HCT116 (cell line): Measurements from ENCODE around the gene GRAMD4.

ENCODE experiments used
- ATF3 ChIP-seq: IDR thresholded peaks from 2 replicates; pipeline ENCODE4 v1.6.1; 2012
- EZH2phosphoT487 ChIP-seq: fragments of 200-600 bp; IDR thresholded peaks from 2 replicates; pipeline ENCODE4 v1.6.1; 2018; ENCODE audit warnings: antibody characterized with exemption, borderline replicate concordance
- POLR2A ChIP-seq: IDR thresholded peaks from 2 replicates; pipeline ENCODE4 v1.7.0; 2011; ENCODE audit warnings: borderline replicate concordance; ENCODE audit not compliant: insufficient read depth, insufficient read length; ENCODE audit errors: extremely low read depth
- POLR2AphosphoS5 ChIP-seq: IDR thresholded peaks from 2 replicates; pipeline ENCODE4 v1.6.1; 2011; ENCODE audit warnings: mild to moderate bottlenecking, low read depth, low read length, moderate library complexity
- SIN3A ChIP-seq: IDR thresholded peaks from 2 replicates; pipeline ENCODE4 v1.6.1; 2012; ENCODE audit warnings: low read depth
- ZNF274 ChIP-seq: fragments of 200-500 bp; sonication (Bioruptor generic); IDR thresholded peaks from 2 replicates; pipeline ENCODE4 v1.6.1; 2014; ENCODE audit warnings: mild to moderate bottlenecking, low read depth, low read length, inconsistent platforms
- TF ChIP-seq, protein P1 (sequence below), 3 experiments: fragments of 200-600 bp in 1 of 3; sonication (generic) in 1 of 3; IDR thresholded peaks in 2 of 3; conservative IDR thresholded peaks in 1 of 3; 2 replicates each; pipeline ENCODE4 v1.5.1; 2012 to 2017; ENCODE audit warnings: low read depth in 2 of 3, low read length in 2 of 3, antibody characterized with exemption in 1 of 3, borderline replicate concordance in 1 of 3, control low read depth in 1 of 3, mild to moderate bottlenecking in 1 of 3, mixed read lengths in 1 of 3, mixed run types in 1 of 3, moderate library complexity in 1 of 3; ENCODE audit not compliant: insufficient read depth in 1 of 3

DNA sequence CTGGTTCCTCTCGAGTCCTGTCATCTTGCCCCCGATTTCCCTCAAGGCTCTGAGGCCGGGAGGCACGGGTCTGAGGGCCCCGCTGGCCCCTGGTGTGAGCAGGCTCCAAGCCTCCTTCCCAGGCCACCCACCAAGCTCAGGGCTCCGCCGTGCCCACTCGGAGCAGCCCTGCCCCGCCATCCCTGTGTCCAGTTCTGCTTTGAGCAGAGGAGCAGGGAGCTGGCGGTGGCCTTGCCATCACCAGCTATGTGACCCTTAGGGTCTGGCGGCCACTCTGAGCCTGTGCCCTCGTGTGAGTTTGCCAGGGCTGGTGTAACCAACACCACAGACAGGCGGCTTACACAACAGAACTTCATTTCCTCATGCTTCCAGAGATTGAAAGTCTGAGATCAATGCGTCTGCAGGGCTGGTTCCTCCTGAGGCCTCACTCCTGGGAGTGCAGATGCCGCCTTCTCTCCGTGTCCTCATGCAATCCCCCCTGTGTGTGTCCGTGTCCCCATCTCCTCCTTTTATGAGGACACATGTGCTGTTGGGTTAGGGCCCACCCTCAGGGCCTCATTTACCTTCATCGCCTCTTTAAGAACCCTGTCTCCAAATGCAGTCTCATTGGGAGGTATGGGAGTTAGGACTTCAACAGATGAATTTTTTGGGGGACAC, 46.3 kb upstream of the GRAMD4 start:
- TF ChIP-seq EZH2phosphoT487 (no peak), POLR2A (no peak), ZNF274 (no peak), SIN3A (no peak), POLR2AphosphoS5 (no peak), ATF3 (no peak)
- TF ChIP-seq, protein P1, sequence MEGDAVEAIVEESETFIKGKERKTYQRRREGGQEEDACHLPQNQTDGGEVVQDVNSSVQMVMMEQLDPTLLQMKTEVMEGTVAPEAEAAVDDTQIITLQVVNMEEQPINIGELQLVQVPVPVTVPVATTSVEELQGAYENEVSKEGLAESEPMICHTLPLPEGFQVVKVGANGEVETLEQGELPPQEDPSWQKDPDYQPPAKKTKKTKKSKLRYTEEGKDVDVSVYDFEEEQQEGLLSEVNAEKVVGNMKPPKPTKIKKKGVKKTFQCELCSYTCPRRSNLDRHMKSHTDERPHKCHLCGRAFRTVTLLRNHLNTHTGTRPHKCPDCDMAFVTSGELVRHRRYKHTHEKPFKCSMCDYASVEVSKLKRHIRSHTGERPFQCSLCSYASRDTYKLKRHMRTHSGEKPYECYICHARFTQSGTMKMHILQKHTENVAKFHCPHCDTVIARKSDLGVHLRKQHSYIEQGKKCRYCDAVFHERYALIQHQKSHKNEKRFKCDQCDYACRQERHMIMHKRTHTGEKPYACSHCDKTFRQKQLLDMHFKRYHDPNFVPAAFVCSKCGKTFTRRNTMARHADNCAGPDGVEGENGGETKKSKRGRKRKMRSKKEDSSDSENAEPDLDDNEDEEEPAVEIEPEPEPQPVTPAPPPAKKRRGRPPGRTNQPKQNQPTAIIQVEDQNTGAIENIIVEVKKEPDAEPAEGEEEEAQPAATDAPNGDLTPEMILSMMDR (IDR thresholded peaks at IDR 0.05 in 2 of 3, conservative IDR thresholded peaks at IDR 0.05 in 1 of 3; ENCODE audit: borderline replicate concordance in 1 of 3, insufficient read depth in 1 of 3, low read depth in 2 of 3, low read length in 2 of 3): no peak
